Neutrophil (primary cell): ENCODE results near the gene CRTC3.

ENCODE experiments used
- H3K27ac ChIP-seq: fragments of 200-600 bp; sonication (generic); 2 replicates; pipeline ENCODE4 v1.5.1; 2016; ENCODE audit warnings: mild to moderate bottlenecking, moderate library complexity
- H3K27me3 ChIP-seq: fragments of 200-600 bp; sonication (generic); 2 replicates; pipeline ENCODE4 v1.6.0; 2016; ENCODE audit warnings: mild to moderate bottlenecking
- H3K36me3 ChIP-seq: fragments of 200-600 bp; sonication (generic); 2 replicates; pipeline ENCODE4 v1.5.1; 2017
- H3K4me1 ChIP-seq, 2 experiments: fragments of 200-600 bp in 1 of 2; sonication (generic) in 1 of 2; 1 replicate in 1 of 2; 2 replicates in 1 of 2; pipeline versions ENCODE4 v1.5.1 to v1.6.1; 2013 to 2016; ENCODE audit warnings: low read depth in 1 of 2, low read length in 1 of 2, mild to moderate bottlenecking in 1 of 2, moderate library complexity in 1 of 2; ENCODE audit not compliant: control insufficient read depth in 1 of 2, insufficient read depth in 1 of 2
- H3K4me3 ChIP-seq, 2 experiments: fragments of 200-600 bp in 1 of 2; sonication (generic) in 1 of 2; 1 replicate in 1 of 2; 2 replicates in 1 of 2; pipeline ENCODE4 v1.5.1; 2013 to 2016; ENCODE audit warnings: low read depth in 1 of 2, low read length in 1 of 2, mild to moderate bottlenecking in 1 of 2, moderate library complexity in 1 of 2
- H3K9me3 ChIP-seq: fragments of 200-600 bp; sonication (generic); 2 replicates; pipeline ENCODE4 v1.5.1; 2016
- TF ChIP-seq, protein P1 (sequence below): fragments of 200-600 bp; sonication (generic); IDR thresholded peaks from 2 replicates; pipeline ENCODE4 v1.5.1; 2016; ENCODE audit warnings: antibody characterized with exemption

CRTC3 gene

DNA sequence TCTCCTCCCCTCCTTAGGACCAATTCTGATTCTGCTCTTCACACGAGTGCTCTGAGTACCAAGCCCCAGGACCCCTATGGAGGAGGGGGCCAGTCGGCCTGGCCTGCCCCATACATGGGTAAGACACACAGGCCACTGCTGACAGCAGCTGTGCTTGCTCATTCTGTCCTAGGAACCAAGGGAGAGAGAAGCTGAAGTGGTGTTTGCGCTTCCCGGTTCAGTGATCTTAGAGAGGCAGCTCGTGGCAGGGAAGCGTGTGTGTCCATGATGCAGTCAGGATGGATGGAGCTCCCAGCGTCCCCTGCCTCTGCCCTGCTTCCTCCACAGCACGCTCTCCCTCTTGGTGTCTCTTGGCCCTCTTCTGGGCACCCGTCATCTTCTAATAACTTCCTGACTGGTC is 77.6 kb downstream of the CRTC3 start:
- H3K27me3 ChIP-seq, result no peaks in the 10 kb centered on the region
- no peaks in the 10 kb centered on the region for H3K36me3 ChIP-seq
- H3K4me1 ChIP-seq, result no peaks in the 10 kb centered on the region
- no peak overlapping the region for H3K4me3 ChIP-seq
- H3K27ac ChIP-seq, result no peak overlapping the region
- TF ChIP-seq, protein P1, sequence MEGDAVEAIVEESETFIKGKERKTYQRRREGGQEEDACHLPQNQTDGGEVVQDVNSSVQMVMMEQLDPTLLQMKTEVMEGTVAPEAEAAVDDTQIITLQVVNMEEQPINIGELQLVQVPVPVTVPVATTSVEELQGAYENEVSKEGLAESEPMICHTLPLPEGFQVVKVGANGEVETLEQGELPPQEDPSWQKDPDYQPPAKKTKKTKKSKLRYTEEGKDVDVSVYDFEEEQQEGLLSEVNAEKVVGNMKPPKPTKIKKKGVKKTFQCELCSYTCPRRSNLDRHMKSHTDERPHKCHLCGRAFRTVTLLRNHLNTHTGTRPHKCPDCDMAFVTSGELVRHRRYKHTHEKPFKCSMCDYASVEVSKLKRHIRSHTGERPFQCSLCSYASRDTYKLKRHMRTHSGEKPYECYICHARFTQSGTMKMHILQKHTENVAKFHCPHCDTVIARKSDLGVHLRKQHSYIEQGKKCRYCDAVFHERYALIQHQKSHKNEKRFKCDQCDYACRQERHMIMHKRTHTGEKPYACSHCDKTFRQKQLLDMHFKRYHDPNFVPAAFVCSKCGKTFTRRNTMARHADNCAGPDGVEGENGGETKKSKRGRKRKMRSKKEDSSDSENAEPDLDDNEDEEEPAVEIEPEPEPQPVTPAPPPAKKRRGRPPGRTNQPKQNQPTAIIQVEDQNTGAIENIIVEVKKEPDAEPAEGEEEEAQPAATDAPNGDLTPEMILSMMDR, result no peak
- H3K9me3 ChIP-seq, result no peaks in the 10 kb centered on the region

DNA sequence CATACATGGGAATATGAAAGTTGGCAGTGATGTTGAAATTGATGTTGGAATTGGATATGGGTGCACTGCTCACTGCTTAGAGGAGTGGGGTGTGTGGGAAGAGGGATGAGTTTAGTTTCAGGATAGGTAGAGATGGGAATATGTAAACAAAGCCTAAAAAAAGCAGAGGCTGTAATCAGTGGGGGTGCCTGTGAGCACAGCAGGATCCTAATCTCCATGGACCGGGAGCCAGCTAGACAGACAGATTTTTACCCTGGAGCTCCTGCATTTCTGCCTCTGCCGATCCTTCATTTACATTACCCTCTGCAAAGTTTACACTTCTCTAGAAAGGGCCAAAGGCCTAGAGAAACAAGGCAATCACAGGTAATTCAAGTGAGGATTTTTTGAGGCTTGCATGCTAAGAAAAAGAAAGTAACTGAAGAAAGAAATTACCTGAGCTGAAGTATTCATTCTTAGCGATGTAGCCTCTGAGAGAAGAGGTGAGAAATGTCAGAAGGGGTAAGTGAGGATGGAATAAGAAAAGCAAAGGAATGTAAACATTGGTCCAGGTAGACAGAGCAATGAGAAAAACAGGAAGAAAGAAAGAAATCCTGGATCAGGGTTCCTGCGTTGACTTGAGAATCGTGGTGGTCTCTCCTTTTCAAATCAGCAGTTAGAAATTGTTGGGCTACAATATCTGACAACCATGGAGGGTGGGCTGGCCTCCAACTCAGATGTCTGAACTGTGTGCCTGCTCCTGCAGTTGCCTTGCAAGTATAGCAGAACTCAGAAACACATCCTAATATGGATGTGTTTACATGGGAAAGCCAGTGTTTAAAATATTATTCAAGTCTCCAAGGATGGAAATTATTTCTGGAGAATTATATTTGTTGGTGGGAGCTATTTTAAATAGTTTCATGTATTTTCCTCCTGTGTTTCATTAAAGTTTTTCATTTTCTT is 79.8 kb downstream of the CRTC3 start:
- no peak overlapping the region for H3K4me3 ChIP-seq
- no peak overlapping the region for H3K27ac ChIP-seq
- no peaks in the 10 kb centered on the region for H3K36me3 ChIP-seq
- H3K27me3 ChIP-seq, result no peaks in the 10 kb centered on the region
- H3K9me3 ChIP-seq, result no peaks in the 10 kb centered on the region
- TF ChIP-seq, protein P1, result no peak
- no peaks in the 10 kb centered on the region for H3K4me1 ChIP-seq

DNA sequence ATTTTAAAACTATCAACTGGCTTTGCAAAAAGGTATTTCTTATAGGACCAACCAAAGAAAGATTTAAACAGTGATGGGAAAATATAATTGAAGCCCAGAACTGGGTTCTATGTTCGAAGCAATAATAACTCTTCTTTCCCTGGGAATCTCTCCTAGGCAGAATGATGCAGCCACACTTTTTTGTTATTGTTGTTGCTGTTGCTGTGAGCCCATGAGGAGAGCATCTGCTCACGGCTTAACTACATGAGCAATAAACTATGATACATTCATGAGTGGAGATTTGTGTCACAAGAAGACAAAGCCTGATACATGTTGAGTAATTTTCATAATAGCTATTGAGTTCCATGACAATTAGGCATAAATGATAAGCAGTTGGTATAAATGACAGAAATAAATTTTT is 80.5 kb downstream of the CRTC3 start:
- H3K36me3 ChIP-seq, result no peaks in the 10 kb centered on the region
- no peak overlapping the region for H3K27ac ChIP-seq
- TF ChIP-seq, protein P1, result no peak
- no peaks in the 10 kb centered on the region for H3K4me1 ChIP-seq
- H3K9me3 ChIP-seq, result no peaks in the 10 kb centered on the region
- no peaks in the 10 kb centered on the region for H3K27me3 ChIP-seq
- H3K4me3 ChIP-seq, result no peak overlapping the region

DNA sequence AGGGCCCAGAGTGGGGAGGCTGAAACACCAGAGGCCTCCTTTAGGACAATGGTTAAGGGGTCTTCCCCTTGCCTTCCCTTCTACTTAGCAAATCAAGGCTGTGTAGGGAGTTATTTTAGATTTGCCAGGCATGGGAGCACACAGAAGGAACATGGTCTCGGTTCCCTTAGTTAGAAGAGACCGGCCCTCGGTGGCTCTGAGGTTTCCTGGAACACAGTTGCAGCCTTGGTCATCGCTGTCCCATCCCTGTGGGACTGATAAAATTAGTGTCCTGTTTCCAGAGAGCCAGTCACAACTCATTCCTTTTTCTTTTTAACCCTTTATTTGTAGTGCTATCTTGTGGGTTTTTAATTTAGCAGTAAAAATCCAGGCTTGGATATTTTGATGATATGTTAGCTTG is 81.4 kb downstream of the CRTC3 start:
- Histone ChIP-seq H3K36me3 (no peaks in the 10 kb centered on the region), H3K27ac (no peak overlapping the region), H3K9me3 (no peaks in the 10 kb centered on the region), H3K4me1 (no peaks in the 10 kb centered on the region), H3K27me3 (no peaks in the 10 kb centered on the region), H3K4me3 (no peak overlapping the region)
- TF ChIP-seq, protein P1, result no peak

DNA sequence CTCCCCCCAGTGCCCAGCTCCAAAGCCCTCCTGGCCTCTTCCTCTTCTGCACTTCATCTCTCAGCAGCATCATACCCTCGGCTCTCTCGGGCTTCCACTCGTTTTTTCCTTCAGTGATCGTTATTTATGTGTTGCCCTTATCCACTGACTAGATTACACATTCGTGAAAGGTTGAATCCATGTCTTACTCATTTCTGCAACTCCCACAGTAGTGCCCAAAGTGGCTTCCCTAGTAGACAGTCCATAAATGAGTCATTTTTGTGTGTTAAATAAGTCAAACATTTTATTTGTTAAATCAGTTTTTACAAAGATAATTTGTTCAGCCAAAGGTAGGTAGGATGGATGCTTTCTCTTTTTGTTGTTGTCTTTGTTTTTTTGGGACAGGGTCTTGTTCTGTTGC is 87.4 kb downstream of the CRTC3 start:
- TF ChIP-seq, protein P1, result no peak
- Histone ChIP-seq H3K27me3 (no peaks in the 10 kb centered on the region), H3K4me1 (peaks cover 0 to 4% of the 10 kb centered on the region in 2 experiments), H3K9me3 (no peaks in the 10 kb centered on the region), H3K4me3 (no peak overlapping the region), H3K36me3 (no peaks in the 10 kb centered on the region), H3K27ac (no peak overlapping the region)
